Tibial nerve (tissue), 4 donors: Measurements from ENCODE around the gene CHST10.

Experiments used
- EP300 ChIP-seq, 2 donors: sonication (generic); formaldehyde crosslinking; IDR thresholded peaks; one replicate each; pipeline ENCODE4 v1.6.1; 2017; ENCODE audit warnings: antibody characterized with exemption in 2 of 2, mild to moderate bottlenecking in 1 of 2
- POLR2A ChIP-seq, 2 donors: fragments of 450-650 bp; IDR thresholded peaks; one replicate each; pipeline ENCODE4 v1.6.1; 2017; ENCODE audit warnings: antibody characterized with exemption in 2 of 2, mild to moderate bottlenecking in 2 of 2, moderate library complexity in 2 of 2
- TF ChIP-seq, protein P1 (sequence below), 5 experiments: fragments of 200-600 bp in 3 of 5; fragments of 450-650 bp in 2 of 5; sonication (generic) in 3 of 5; IDR thresholded peaks; one replicate each; pipeline ENCODE4 v1.5.1; 2016 to 2019; ENCODE audit warnings: antibody characterized with exemption in 5 of 5, mild to moderate bottlenecking in 3 of 5, moderate library complexity in 2 of 5

DNA sequence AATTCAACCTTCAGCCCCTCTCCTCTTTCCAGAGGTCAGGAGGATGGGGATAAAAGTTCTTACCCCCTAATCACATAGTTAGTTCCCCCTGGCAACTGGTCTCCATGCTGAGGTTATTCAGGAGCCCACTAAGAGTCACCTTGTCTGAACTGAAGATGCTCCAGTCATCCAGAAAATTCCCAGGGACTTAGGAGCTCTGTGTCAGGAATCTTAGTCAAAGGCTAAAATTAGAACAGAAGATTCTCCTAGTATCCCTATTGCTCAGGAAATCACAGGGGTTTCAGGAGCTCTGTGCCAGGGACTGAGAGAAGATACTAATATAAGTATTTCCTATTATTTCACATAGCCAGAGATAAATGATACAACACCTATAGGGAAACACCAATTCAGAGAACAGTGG lies 57.9 kb downstream of the CHST10 start:
- TF ChIP-seq EP300 (IDR thresholded peaks at IDR 0.05) = no peak
- TF ChIP-seq, protein P1, sequence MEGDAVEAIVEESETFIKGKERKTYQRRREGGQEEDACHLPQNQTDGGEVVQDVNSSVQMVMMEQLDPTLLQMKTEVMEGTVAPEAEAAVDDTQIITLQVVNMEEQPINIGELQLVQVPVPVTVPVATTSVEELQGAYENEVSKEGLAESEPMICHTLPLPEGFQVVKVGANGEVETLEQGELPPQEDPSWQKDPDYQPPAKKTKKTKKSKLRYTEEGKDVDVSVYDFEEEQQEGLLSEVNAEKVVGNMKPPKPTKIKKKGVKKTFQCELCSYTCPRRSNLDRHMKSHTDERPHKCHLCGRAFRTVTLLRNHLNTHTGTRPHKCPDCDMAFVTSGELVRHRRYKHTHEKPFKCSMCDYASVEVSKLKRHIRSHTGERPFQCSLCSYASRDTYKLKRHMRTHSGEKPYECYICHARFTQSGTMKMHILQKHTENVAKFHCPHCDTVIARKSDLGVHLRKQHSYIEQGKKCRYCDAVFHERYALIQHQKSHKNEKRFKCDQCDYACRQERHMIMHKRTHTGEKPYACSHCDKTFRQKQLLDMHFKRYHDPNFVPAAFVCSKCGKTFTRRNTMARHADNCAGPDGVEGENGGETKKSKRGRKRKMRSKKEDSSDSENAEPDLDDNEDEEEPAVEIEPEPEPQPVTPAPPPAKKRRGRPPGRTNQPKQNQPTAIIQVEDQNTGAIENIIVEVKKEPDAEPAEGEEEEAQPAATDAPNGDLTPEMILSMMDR (IDR thresholded peaks at IDR 0.05) = no peak
- no peak for TF ChIP-seq POLR2A (IDR thresholded peaks at IDR 0.05)
